ENCODE measurements around the gene TP53INP2. TPM values are rescaled to one million over a fixed set of nuclear protein-coding genes. Genes with fewer than 3 reads are reported as not detected.
"Not testable (repeated sequence)": the region's sequence is repeated elsewhere in the genome, so short reads cannot be mapped to it uniquely, and the experiment has no call there.

TP53INP2 gene, protein sequence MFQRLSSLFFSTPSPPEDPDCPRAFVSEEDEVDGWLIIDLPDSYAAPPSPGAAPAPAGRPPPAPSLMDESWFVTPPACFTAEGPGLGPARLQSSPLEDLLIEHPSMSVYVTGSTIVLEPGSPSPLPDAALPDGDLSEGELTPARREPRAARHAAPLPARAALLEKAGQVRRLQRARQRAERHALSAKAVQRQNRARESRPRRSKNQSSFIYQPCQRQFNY
- total RNA-seq, result 10 to 100 TPM; 21.9 to 39.7 (median 31.2) TPM

- Histone ChIP-seq H3K4me1 (peaks cover 27 to 37% of the 10 kb centered on the region in 2 donors), H3K36me3 (no peaks in the 10 kb centered on the region), H3K27me3 (no peaks in the 10 kb centered on the region), H3K4me3 (replicated peaks in 1 of 3) (peak within 1 kb of the TSS; percentile 29 to 99 (median 77)), H3K9me3 (no peaks in the 10 kb centered on the region), H3K27ac (peak within 1 kb of the TSS; percentile 98 to 100 (median 100))
- peak; percentile 98 for DNase-seq
- intact Hi-C loops (cut with DNase I), result loop anchor here (5.0 kb wide), 1 partner anchor 142 kb away; no protein-coding TSS in a partner anchor
- TF ChIP-seq POLR2A (IDR thresholded peaks at IDR 0.05), result peak; percentile 66 to 96
- TF ChIP-seq, protein P1, sequence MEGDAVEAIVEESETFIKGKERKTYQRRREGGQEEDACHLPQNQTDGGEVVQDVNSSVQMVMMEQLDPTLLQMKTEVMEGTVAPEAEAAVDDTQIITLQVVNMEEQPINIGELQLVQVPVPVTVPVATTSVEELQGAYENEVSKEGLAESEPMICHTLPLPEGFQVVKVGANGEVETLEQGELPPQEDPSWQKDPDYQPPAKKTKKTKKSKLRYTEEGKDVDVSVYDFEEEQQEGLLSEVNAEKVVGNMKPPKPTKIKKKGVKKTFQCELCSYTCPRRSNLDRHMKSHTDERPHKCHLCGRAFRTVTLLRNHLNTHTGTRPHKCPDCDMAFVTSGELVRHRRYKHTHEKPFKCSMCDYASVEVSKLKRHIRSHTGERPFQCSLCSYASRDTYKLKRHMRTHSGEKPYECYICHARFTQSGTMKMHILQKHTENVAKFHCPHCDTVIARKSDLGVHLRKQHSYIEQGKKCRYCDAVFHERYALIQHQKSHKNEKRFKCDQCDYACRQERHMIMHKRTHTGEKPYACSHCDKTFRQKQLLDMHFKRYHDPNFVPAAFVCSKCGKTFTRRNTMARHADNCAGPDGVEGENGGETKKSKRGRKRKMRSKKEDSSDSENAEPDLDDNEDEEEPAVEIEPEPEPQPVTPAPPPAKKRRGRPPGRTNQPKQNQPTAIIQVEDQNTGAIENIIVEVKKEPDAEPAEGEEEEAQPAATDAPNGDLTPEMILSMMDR (IDR thresholded peaks at IDR 0.05), result no peak
- WGBS, 2 donors, result 0 to 2% methylated on average over 9 to 16 of the region's 82 CpGs
Observed at GRCh38 chr20:34704177-34705007, at the start of gene TP53INP2. Gene TP53INP2 (plus strand): TSS chr20:34704344. CDS start chr20:34708740, 4,396 bp downstream.

DNA sequence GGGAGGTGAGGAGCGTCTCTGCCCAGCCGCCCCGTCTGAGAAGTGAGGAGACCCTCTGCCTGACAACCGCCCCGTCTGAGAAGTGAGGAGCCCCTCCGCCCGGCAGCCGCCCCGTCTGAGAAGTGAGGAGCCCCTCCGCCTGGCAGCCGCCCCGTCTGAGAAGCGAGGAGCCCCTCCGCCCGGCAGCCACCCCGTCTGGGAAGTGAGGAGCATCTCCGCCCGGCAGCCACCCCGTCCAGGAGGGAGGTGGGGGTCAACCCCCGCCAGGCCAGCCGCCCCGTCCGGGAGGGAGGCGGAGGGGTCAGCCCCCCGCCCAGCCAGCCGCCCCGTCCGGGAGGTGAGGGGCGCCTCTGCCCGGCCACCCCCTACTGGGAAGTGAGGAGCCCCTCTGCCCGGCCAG, 45.5 kb upstream of the TP53INP2 start:
- H3K36me3 ChIP-seq; H3K4me3 ChIP-seq (replicated peaks in 1 of 3); H3K27me3 ChIP-seq; H3K27ac ChIP-seq; H3K9me3 ChIP-seq; intact Hi-C loops (cut with DNase I); DNase-seq; H3K4me1 ChIP-seq: not testable (repeated sequence)
- 93 to 98% methylated on average over 12 to 13 of the region's 31 CpGs for WGBS, 2 donors

GRCh38 chr20:34661811-34662210, 42.3 kb upstream of the TP53INP2 start:
- WGBS, 2 donors, result 86 to 87% methylated on average over 5 of the region's 5 CpGs

GRCh38 chr20:34663213-34663943, 40.8 kb upstream of the TP53INP2 start:
- Histone ChIP-seq H3K4me1 (peaks cover 0 to 3% of the 10 kb centered on the region in 2 donors), H3K9me3 (no peaks in the 10 kb centered on the region), H3K36me3 (no peaks in the 10 kb centered on the region), H3K4me3 (replicated peaks in 1 of 3) (no peak overlapping the region), H3K27ac (no peak overlapping the region), H3K27me3 (no peaks in the 10 kb centered on the region)
- TF ChIP-seq POLR2A (IDR thresholded peaks at IDR 0.05), result no peak
- TF ChIP-seq, protein P1 (IDR thresholded peaks at IDR 0.05), result no peak
- WGBS, 2 donors, result 88 to 90% methylated on average over 5 of the region's 5 CpGs
- intact Hi-C loops (cut with DNase I), result no loop called here
- peak in 1 of 2 donors; percentile 3 for DNase-seq

More at GRCh38 chr20:34661811-34662210, 42.3 kb upstream of the TP53INP2 start:
- H3K36me3 ChIP-seq; H3K27me3 ChIP-seq; H3K9me3 ChIP-seq; H3K27ac ChIP-seq; DNase-seq; H3K4me1 ChIP-seq; intact Hi-C loops (cut with DNase I); H3K4me3 ChIP-seq (replicated peaks in 1 of 3): not testable (repeated sequence)

DNA sequence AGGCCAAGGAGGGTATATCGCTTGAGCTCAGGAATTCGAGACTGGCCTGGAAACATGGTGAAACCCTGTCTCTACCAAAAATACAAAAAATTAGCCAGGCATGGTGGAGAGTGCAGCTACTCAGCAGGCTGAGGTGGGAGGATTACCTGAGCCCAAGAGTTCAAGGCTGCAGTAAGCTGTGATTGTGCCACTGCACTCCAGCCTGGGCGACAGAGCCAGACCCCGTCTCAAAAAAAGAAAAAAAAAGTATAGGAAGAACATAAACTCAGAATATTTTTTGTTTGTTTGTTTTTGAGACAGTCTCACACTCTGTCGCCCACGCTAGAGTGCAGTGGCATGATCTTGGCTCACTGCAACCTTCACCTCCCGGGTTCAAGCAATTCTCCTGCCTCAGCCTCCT, 39.4 kb upstream of the TP53INP2 start:
- intact Hi-C loops (cut with DNase I), result not testable (repeated sequence)

GRCh38 chr20:34669094-34669493, 35.0 kb upstream of the TP53INP2 start:
- Histone ChIP-seq H3K27ac (no peak overlapping the region), H3K36me3 (no peaks in the 10 kb centered on the region), H3K9me3 (no peaks in the 10 kb centered on the region), H3K4me3 (replicated peaks in 1 of 3) (no peak overlapping the region), H3K27me3 (no peaks in the 10 kb centered on the region), H3K4me1 (no peaks in the 10 kb centered on the region)
- TF ChIP-seq POLR2A (IDR thresholded peaks at IDR 0.05), result no peak
- TF ChIP-seq, protein P1 (IDR thresholded peaks at IDR 0.05), result no peak
- WGBS, 2 donors, result 95 to 100% methylated on average over 1 of the region's 1 CpG
- intact Hi-C loops (cut with DNase I), result no loop called here
- no peak for DNase-seq

More for the DNA sequence above, 39.4 kb upstream of the TP53INP2 start:
- not testable (repeated sequence) for H3K36me3 ChIP-seq; H3K27ac ChIP-seq; H3K4me1 ChIP-seq; DNase-seq; H3K27me3 ChIP-seq; H3K9me3 ChIP-seq; H3K4me3 ChIP-seq (replicated peaks in 1 of 3)
- WGBS, 2 donors, result 95 to 96% methylated on average over 7 of the region's 7 CpGs
